SIG-M5 (cell line): Measurements from ENCODE around the gene USP3.
A peak's percentile ranks its signal among the peaks of the same experiment; 100 is the strongest.

Experiments
- DNase-seq: peaks from one replicate; lab custom pipeline; 2025; lab: John Stamatoyannopoulos, UW

Gene USP3

GRCh38 chr15:63497642-63498467 lies 6.5 kb upstream of the USP3 start:
- DNase-seq, result peak; percentile 86

GRCh38 chr15:63499175-63499549 lies 5.2 kb upstream of the USP3 start:
- DNase-seq, result no peak

GRCh38 chr15:63499611-63500010 lies 4.8 kb upstream of the USP3 start:
- DNase-seq, result no peak

- no peak for DNase-seq
These were observed 3.8 kb upstream of the USP3 start for GRCh38 chr15:63500265-63501250.

- no peak for DNase-seq
These were observed 2.9 kb upstream of the USP3 start for GRCh38 chr15:63501256-63502089.

- no peak for DNase-seq
These were observed 2.1 kb upstream of the USP3 start for GRCh38 chr15:63502137-63502766.

- DNase-seq, result peak; percentile 88
These were observed 1.3 kb upstream of the USP3 start for GRCh38 chr15:63502843-63503738.

GRCh38 chr15:63503739-63504246 lies 600 bp upstream of the USP3 start:
- DNase-seq, result no peak

- DNase-seq, result no peak
These were observed 817 bp downstream of the USP3 start for GRCh38 chr15:63504979-63505841.

GRCh38 chr15:63505842-63506222 lies 1.4 kb downstream of the USP3 start:
- no peak for DNase-seq

- DNase-seq, result no peak
These were observed 2.2 kb downstream of the USP3 start for GRCh38 chr15:63506537-63507035.

GRCh38 chr15:63507878-63508818 lies 3.8 kb downstream of the USP3 start:
- no peak for DNase-seq

GRCh38 chr15:63509056-63509954 lies 4.9 kb downstream of the USP3 start:
- no peak for DNase-seq

GRCh38 chr15:63509955-63510940 lies 5.9 kb downstream of the USP3 start:
- DNase-seq, result no peak

- DNase-seq, result no peak
These were observed 7.8 kb downstream of the USP3 start for GRCh38 chr15:63512148-63512547.

GRCh38 chr15:63513271-63513670 lies 8.9 kb downstream of the USP3 start:
- no peak for DNase-seq
